Keratinocyte (primary cell): Measurements from ENCODE around the gene RRP7A.

Experiments
- EZH2 ChIP-seq: IDR thresholded peaks from one replicate; pipeline ENCODE4 v1.6.1; 2012; ENCODE audit warnings: inconsistent platforms, mild to moderate bottlenecking, low read length, moderate library complexity
- TF ChIP-seq, protein P1 (sequence below), 3 experiments: IDR thresholded peaks in 1 of 3; conservative IDR thresholded peaks in 1 of 3; optimal IDR thresholded peaks in 1 of 3; 2 replicates in 2 of 3; 3 replicates in 1 of 3; pipeline versions ENCODE3 to v1.5.1; 2011; ENCODE audit warnings: low read length in 3 of 3, mild to moderate bottlenecking in 3 of 3, moderate library complexity in 2 of 3, control low read depth in 1 of 3, inconsistent platforms in 1 of 3; ENCODE audit not compliant: insufficient read depth in 2 of 3; ENCODE audit errors: extremely low read depth in 1 of 3

DNA sequence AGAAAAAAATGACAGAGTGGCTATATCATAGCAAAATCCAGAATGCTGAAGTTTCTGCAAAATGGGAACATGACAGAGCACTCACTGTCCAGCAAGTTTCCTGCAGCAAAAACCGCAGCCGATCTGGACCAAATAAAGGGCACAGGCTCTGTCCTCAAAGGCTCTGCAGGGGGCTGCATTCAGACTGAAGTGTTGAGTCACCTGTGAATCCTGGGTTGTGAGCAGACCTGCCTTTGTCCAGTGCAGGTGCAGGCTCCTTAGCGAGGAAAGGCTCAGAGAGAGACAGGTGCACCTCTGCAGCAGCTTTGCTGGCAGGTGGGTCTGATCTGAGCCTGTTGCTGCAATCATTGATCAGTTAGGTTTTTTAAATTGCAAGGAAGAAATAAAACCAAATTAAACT is 58.1 kb downstream of the RRP7A start:
- TF ChIP-seq, protein P1, sequence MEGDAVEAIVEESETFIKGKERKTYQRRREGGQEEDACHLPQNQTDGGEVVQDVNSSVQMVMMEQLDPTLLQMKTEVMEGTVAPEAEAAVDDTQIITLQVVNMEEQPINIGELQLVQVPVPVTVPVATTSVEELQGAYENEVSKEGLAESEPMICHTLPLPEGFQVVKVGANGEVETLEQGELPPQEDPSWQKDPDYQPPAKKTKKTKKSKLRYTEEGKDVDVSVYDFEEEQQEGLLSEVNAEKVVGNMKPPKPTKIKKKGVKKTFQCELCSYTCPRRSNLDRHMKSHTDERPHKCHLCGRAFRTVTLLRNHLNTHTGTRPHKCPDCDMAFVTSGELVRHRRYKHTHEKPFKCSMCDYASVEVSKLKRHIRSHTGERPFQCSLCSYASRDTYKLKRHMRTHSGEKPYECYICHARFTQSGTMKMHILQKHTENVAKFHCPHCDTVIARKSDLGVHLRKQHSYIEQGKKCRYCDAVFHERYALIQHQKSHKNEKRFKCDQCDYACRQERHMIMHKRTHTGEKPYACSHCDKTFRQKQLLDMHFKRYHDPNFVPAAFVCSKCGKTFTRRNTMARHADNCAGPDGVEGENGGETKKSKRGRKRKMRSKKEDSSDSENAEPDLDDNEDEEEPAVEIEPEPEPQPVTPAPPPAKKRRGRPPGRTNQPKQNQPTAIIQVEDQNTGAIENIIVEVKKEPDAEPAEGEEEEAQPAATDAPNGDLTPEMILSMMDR (optimal IDR thresholded peaks at IDR 0.05 in 1 of 3, IDR thresholded peaks at IDR 0.05 in 1 of 3, conservative IDR thresholded peaks at IDR 0.05 in 1 of 3; ENCODE audit: extremely low read depth in 1 of 3, insufficient read depth in 2 of 3, low read length in 3 of 3): no peak
- no peak for TF ChIP-seq EZH2
